Measurements from ENCODE around the gene DHRSX.
"Not testable (repeated sequence)": the region's sequence is repeated elsewhere in the genome, so short reads cannot be mapped to it uniquely, and the experiment has no call there.

DNA sequence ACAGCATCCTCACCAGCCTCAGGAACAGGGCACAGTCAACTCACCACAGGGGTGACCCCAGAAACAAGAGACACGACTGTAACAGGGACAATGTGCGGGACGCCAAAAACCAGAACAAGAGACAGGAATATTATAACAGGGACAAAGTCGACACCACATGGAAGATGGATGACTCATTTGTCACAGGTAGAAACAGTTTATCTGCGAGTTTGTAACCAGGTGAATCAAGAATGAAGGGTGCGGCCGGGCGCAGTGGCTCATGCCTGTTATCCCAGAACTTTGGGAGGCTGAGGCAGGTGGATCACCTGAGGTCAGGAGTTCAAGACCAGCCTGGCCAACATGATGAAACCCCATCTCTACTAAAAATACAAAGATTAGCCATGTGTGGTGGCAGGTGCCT lies 44.7 kb downstream of the DHRSX start:
- TF ChIP-seq, protein P1, sequence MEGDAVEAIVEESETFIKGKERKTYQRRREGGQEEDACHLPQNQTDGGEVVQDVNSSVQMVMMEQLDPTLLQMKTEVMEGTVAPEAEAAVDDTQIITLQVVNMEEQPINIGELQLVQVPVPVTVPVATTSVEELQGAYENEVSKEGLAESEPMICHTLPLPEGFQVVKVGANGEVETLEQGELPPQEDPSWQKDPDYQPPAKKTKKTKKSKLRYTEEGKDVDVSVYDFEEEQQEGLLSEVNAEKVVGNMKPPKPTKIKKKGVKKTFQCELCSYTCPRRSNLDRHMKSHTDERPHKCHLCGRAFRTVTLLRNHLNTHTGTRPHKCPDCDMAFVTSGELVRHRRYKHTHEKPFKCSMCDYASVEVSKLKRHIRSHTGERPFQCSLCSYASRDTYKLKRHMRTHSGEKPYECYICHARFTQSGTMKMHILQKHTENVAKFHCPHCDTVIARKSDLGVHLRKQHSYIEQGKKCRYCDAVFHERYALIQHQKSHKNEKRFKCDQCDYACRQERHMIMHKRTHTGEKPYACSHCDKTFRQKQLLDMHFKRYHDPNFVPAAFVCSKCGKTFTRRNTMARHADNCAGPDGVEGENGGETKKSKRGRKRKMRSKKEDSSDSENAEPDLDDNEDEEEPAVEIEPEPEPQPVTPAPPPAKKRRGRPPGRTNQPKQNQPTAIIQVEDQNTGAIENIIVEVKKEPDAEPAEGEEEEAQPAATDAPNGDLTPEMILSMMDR (IDR thresholded peaks at IDR 0.05; ENCODE audit: low read depth, low read length) = not testable (repeated sequence)
- not testable (repeated sequence) for TF ChIP-seq POLR2A (IDR thresholded peaks at IDR 0.05; ENCODE audit: extremely low read depth, insufficient read length); MYC (IDR thresholded peaks at IDR 0.05; ENCODE audit: low read depth, low read length)
- TF ChIP-seq, protein P2, sequence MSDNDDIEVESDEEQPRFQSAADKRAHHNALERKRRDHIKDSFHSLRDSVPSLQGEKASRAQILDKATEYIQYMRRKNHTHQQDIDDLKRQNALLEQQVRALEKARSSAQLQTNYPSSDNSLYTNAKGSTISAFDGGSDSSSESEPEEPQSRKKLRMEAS (IDR thresholded peaks at IDR 0.05; ENCODE audit: low read depth, low read length) = not testable (repeated sequence)

Measured in NB4 (cell line).